K562 (cell line): ENCODE data around the gene CCDC124. TPM values are rescaled to one million over a fixed set of nuclear protein-coding genes. Genes with fewer than 3 reads are reported as not detected.
A peak's percentile ranks its signal among the peaks of the same experiment; 100 is the strongest.

Experiments
- ATAC-seq: fragments of 200-7000 bp; cut with Tn5 transposase; 3 replicates; pipeline ENCODE4 v1.9.1; 2020; ENCODE audit warnings: moderate library complexity
- BruUV-seq: library from RNA; stranded (reverse); fragments of 400-500 nt; replicated peaks from 2 replicates; lab custom pipeline; 2021; lab: Mats Ljungman, UMichigan
- CTCF ChIA-PET: fragments of 300-600 bp; formaldehyde crosslinking; extraction: SDS; loops from one replicate; lab custom pipeline; 2021; ENCODE audit warnings: low intra/inter-chr PET ratio; lab: Yijun Ruan, JAX
- POLR2A ChIA-PET: fragments of 300-600, 350-650 bp; sonication (Branson Sonifier 250); formaldehyde crosslinking; extraction: SDS; loops from one replicate; lab custom pipeline; 2021; ENCODE audit warnings: antibody characterized with exemption, inconsistent platforms; lab: Yijun Ruan, JAX
- DNase-seq, 4 experiments: peaks; one replicate each; pipeline versions ENCODE4 v3.0.0 to v3.0.0-alpha.2; 2011 to 2018; ENCODE audit warnings: low spot score in 3 of 4, mixed read lengths in 3 of 4; ENCODE audit errors: extremely low read depth in 1 of 4
- FAIRE-seq: peaks from 2 replicates; lab custom pipeline; 2011; peaks lifted over from hg19 to GRCh38; lab: Jason Lieb, UNC
- H2AFZ ChIP-seq: 2 replicates; pipeline ENCODE4 v1.6.0; 2011; ENCODE audit warnings: low read depth, low read length, control low read depth, inconsistent platforms
- H3K27ac ChIP-seq: fragments of 200-600 bp; 3 replicates; pipeline ENCODE4 v1.8.0; 2011; ENCODE audit warnings: low read depth, mild to moderate bottlenecking, control low read depth, inconsistent platforms, low read length, moderate library complexity, mixed read lengths; ENCODE audit errors: extremely low read depth
- H3K27me3 ChIP-seq, 2 experiments: fragments of 300-600 bp in 1 of 2; 2 replicates in 1 of 2; 3 replicates in 1 of 2; pipeline versions ENCODE4 v1.6.0 to v1.8.0; 2011; ENCODE audit warnings: inconsistent platforms in 2 of 2, low read length in 2 of 2, mild to moderate bottlenecking in 1 of 2, mixed read lengths in 1 of 2, moderate library complexity in 1 of 2; ENCODE audit not compliant: control insufficient read depth in 2 of 2, insufficient read depth in 2 of 2
- H3K36me3 ChIP-seq: fragments of 300-600 bp; 3 replicates; pipeline ENCODE4 v1.8.0; 2011; ENCODE audit warnings: mild to moderate bottlenecking, low read length, inconsistent platforms; ENCODE audit not compliant: control insufficient read depth, insufficient read depth
- H3K4me1 ChIP-seq, 2 experiments: fragments of 200-600 bp in 1 of 2; replicated peaks in 1 of 2; 2 replicates in 1 of 2; 3 replicates in 1 of 2; pipeline versions ENCODE4 v1.5.1 to v1.8.0; 2011; ENCODE audit warnings: inconsistent platforms in 2 of 2, low read length in 2 of 2, mild to moderate bottlenecking in 1 of 2, mixed read lengths in 1 of 2, moderate library complexity in 1 of 2; ENCODE audit not compliant: control insufficient read depth in 2 of 2, insufficient read depth in 2 of 2
- H3K4me2 ChIP-seq: 2 replicates; pipeline ENCODE4 v1.6.1; 2011; ENCODE audit warnings: low read length, control low read depth, inconsistent platforms, mixed read lengths; ENCODE audit not compliant: insufficient read depth
- H3K4me3 ChIP-seq: fragments of 200-600 bp; sonication (generic), shearing (Covaris generic); 2 replicates; pipeline ENCODE4 v1.5.1; 2016; ENCODE audit warnings: control low read depth, inconsistent platforms
- H3K79me2 ChIP-seq: fragments of 200-600 bp; 3 replicates; pipeline ENCODE4 v1.8.0; 2011; ENCODE audit warnings: low read length, inconsistent platforms; ENCODE audit not compliant: control insufficient read depth, insufficient read depth
- H3K9ac ChIP-seq, 2 experiments: 2 replicates each; pipeline versions ENCODE4 v1.6.0 to v1.6.1; 2011; ENCODE audit warnings: low read depth in 2 of 2, low read length in 2 of 2, control low read depth in 1 of 2, inconsistent platforms in 1 of 2, mild to moderate bottlenecking in 1 of 2, mixed read lengths in 1 of 2; ENCODE audit not compliant: insufficient read depth in 1 of 2
- H3K9me1 ChIP-seq: one replicate; pipeline ENCODE4 v1.6.0; 2011; ENCODE audit warnings: inconsistent platforms, mild to moderate bottlenecking, low read length, moderate library complexity; ENCODE audit not compliant: control insufficient read depth, insufficient read depth
- H3K9me3 ChIP-seq: replicated peaks from 2 replicates; pipeline ENCODE4 v1.5.1; 2011; ENCODE audit warnings: low read depth, low read length, inconsistent platforms; ENCODE audit not compliant: control insufficient read depth, insufficient read depth
- H4K20me1 ChIP-seq: replicated peaks from 2 replicates; pipeline ENCODE4 v1.6.1; 2011; ENCODE audit warnings: low read length, inconsistent platforms, mixed read lengths; ENCODE audit not compliant: control insufficient read depth, insufficient read depth
- BMI1 ChIP-seq: fragments of 150-350 bp; IDR thresholded peaks from 2 replicates; pipeline ENCODE4 v1.6.1; 2014; ENCODE audit warnings: low read length
- CEBPB ChIP-seq: fragments of 450-650 bp; IDR thresholded peaks from 2 replicates; pipeline ENCODE4 v1.6.1; 2016; ENCODE audit warnings: missing genetic modification characterization, missing compliant biosample characterization
- CEBPG ChIP-seq, 3 experiments: fragments of 200-800 bp in 1 of 3; sonication (Bioruptor generic) in 1 of 3; sonication (generic) in 1 of 3; formaldehyde crosslinking in 1 of 3; IDR thresholded peaks in 2 of 3; conservative IDR thresholded peaks in 1 of 3; 2 replicates each; pipeline versions ENCODE4 v1.6.1 to v1.8.0; 2016 to 2022; ENCODE audit warnings: missing compliant biosample characterization in 2 of 3, missing genetic modification characterization in 2 of 3, mild to moderate bottlenecking in 1 of 3, missing genetic modification reagents in 1 of 3
- CGGBP1 ChIP-seq: fragments of 250-450 bp; sonication (Bioruptor Pico); IDR thresholded peaks from 2 replicates; pipeline ENCODE4 v1.9.0; 2021; ENCODE audit warnings: mild to moderate bottlenecking
- CXXC5 ChIP-seq: fragments of 250-450 bp; sonication (Bioruptor Pico); IDR thresholded peaks from 2 replicates; pipeline ENCODE4 v1.8.0; 2022; ENCODE audit warnings: inconsistent platforms, mild to moderate bottlenecking, moderate library complexity
- DIDO1 ChIP-seq: fragments of 450-650 bp; IDR thresholded peaks from 2 replicates; pipeline ENCODE4 v1.6.1; 2016; ENCODE audit warnings: low read depth, missing biosample characterization, missing genetic modification characterization
- GTF2F1 ChIP-seq: IDR thresholded peaks from 2 replicates; pipeline ENCODE4 v1.6.1; 2011; ENCODE audit warnings: low read depth, low read length, improper control_type of control experiment
- IRF9 ChIP-seq: fragments of 450-650 bp; IDR thresholded peaks from 2 replicates; pipeline ENCODE4 v1.6.1; 2016; ENCODE audit warnings: missing biosample characterization, missing genetic modification characterization
- SAFB ChIP-seq: fragments of 200-400 bp; formaldehyde crosslinking; IDR thresholded peaks from 2 replicates; pipeline ENCODE4 v1.6.1; 2017; ENCODE audit warnings: low read depth, low read length, borderline replicate concordance
- SETDB1 ChIP-seq: IDR thresholded peaks from one replicate; pipeline ENCODE4 v1.6.1; 2012; ENCODE audit warnings: low read length, control low read depth, inconsistent platforms
- SUPT5H ChIP-seq: fragments of 450-650 bp; IDR thresholded peaks from 2 replicates; pipeline ENCODE4 v1.6.1; 2016
- TARDBP ChIP-seq: fragments of 450-650 bp; IDR thresholded peaks from 2 replicates; pipeline ENCODE4 v1.6.1; 2016
- TOE1 ChIP-seq, 2 experiments: fragments of 450-650 bp in 1 of 2; sonication (generic) in 1 of 2; formaldehyde crosslinking in 1 of 2; IDR thresholded peaks; 2 replicates each; pipeline versions ENCODE4 v1.7.1 to v1.8.0; 2016 to 2022; ENCODE audit warnings: borderline replicate concordance in 2 of 2, mild to moderate bottlenecking in 2 of 2, antibody characterized with exemption in 1 of 2, inconsistent platforms in 1 of 2, low read depth in 1 of 2, missing genetic modification reagents in 1 of 2, moderate library complexity in 1 of 2
- ZBTB2 ChIP-seq: fragments of 450-650 bp; IDR thresholded peaks from 2 replicates; pipeline ENCODE4 v1.6.1; 2016; ENCODE audit warnings: antibody characterized with exemption
- ZNF583 ChIP-seq: fragments of 250-450 bp; sonication (Bioruptor Pico); IDR thresholded peaks from 2 replicates; pipeline ENCODE4 v1.4.0; 2020
- ZNF780A ChIP-seq: fragments of 250-450 bp; sonication (Bioruptor Pico); IDR thresholded peaks from 2 replicates; pipeline ENCODE4 v1.5.0; 2021; ENCODE audit warnings: mild to moderate bottlenecking
- WGBS: fragments of 100-300 bp; shearing (Covaris generic); methylation state at CpG from one replicate; pipeline ENCODE4 v1.1.6; 2016; ENCODE audit warnings: low coverage, mixed read lengths; ENCODE audit not compliant: insufficient coverage; ENCODE audit errors: missing lambda C conversion rate; 5-methylcytosine and 5-hydroxymethylcytosine counted together
- in situ Hi-C: fragments of 300-500 bp; cut with MboI; formaldehyde crosslinking; loops from 4 replicates; pipeline ENCODE4 v1.15.0; 2018; ENCODE audit warnings: inconsistent platforms, mixed read lengths
- intact Hi-C: fragments of 100-400 bp; cut with micrococcal nuclease; formaldehyde crosslinking; loops from 2 replicates; pipeline ENCODE4 v1.14.2; 2022
- polyA plus RNA-seq, 8 experiments: library from polyadenylated mRNA; depleted of rRNA in 4 of 8; stranded (reverse) in 5 of 8; unstranded in 3 of 8; fragments of >200 nt; fragmentation: Nextera tagmentation in 2 of 8; fragmentation: Illumina TruSeq in 1 of 8; extraction: Ambion mirVana in 2 of 8; extraction: Trizol in 1 of 8; gene quantifications; 2 replicates each; pipeline versions ENCODE4 v1.2.1 to v1.2.3, GENCODE V29; 2011 to 2014; ENCODE audit warnings: inconsistent platforms in 1 of 8, missing spikeins in 1 of 8
- total RNA-seq, 7 experiments: library from RNA; depleted of rRNA in 6 of 7; stranded (reverse); fragments of >200 nt in 6 of 7; fragmentation: Illumina TruSeq in 2 of 7; extraction: Trizol in 2 of 7; gene quantifications; 2 replicates each; pipeline versions ENCODE4 v1.2.1 to v1.2.3, GENCODE V29; 2011 to 2021; ENCODE audit warnings: low replicate concordance in 1 of 7

The CCDC124 gene
- total and polyA plus RNA-seq, 9 of the 15 experiments (the other 6 are each of a cell fraction or from before 2014, with no cell fraction given): 5.8 to 234 (median 40.1) TPM

GRCh38 chr19:17950310-17951156 lies 17.7 kb downstream of the CCDC124 start:
- Histone ChIP-seq H3K79me2 (no peaks in the 10 kb centered on the region), H3K4me2 (peak overlapping the region; percentile 65), H3K27ac (no peak overlapping the region), H3K9me3 (no peaks in the 10 kb centered on the region), H3K4me3 (peak overlapping the region; percentile 8; the same call in 1 of the 2 replicates), H4K20me1 (no peaks in the 10 kb centered on the region), H3K36me3 (no peaks in the 10 kb centered on the region; the same call in 2 of the 3 replicates), H3K4me1 (peaks cover 61 to 84% of the 10 kb centered on the region in 2 experiments), H3K9me1 (no peaks in the 10 kb centered on the region), H3K27me3 (no peaks in the 10 kb centered on the region), H2AFZ (peak overlapping the region; percentile 84), H3K9ac (peak overlapping the region; percentile 16 to 77; a peak in 3 of 4 replicates)
- CTCF ChIA-PET: interaction anchor here (1.9 kb wide), 1 partner anchor 46 kb away, joined by 5 read pairs; no protein-coding TSS in a partner anchor
- in situ Hi-C loops: no loop called here
- no peak for ATAC-seq
- 1% methylated on average over 36 of the region's 48 CpGs for WGBS
- no peak for FAIRE-seq
- intact Hi-C loops: no loop called here
- peak; percentile 29 to 55 (median 46) for DNase-seq
- BruUV-seq: no TSS peak
- POLR2A ChIA-PET: interaction anchor here (0.6 kb wide), 1 partner anchor 170 kb away, joined by 3 read pairs; no protein-coding TSS in a partner anchor
- no peak for TF ChIP-seq TARDBP
- TF ChIP-seq SAFB: peak; percentile 67; the same call in 1 of the 2 replicates
- TF ChIP-seq DIDO1 (tag): no peak
- TF ChIP-seq CEBPG (CRISPR knock-in tag; IDR thresholded peaks at IDR 0.05): no peak
- TF ChIP-seq CEBPG (tag; conservative IDR thresholded peaks at IDR 0.05 in 1 of 2, IDR thresholded peaks at IDR 0.05 in 1 of 2): no peak
- no peak for TF ChIP-seq CEBPB (tag)
- TF ChIP-seq IRF9 (tag): no peak
- no peak for TF ChIP-seq SETDB1
- TF ChIP-seq GTF2F1: no peak
- no peak for TF ChIP-seq TOE1 (IDR thresholded peaks at IDR 0.05; ENCODE audit: borderline replicate concordance)
- TF ChIP-seq TOE1 (CRISPR knock-in tag; IDR thresholded peaks at IDR 0.05; ENCODE audit: borderline replicate concordance, low read depth): no peak
- TF ChIP-seq ZNF780A (CRISPR knock-in tag): no peak
- no peak for TF ChIP-seq BMI1
- no peak for TF ChIP-seq CGGBP1 (CRISPR knock-in tag)
- no peak for TF ChIP-seq ZNF583 (CRISPR knock-in tag)
- no peak for TF ChIP-seq SUPT5H
- TF ChIP-seq CXXC5: no peak
- no peak; the same call in 1 of the 2 replicates for TF ChIP-seq ZBTB2
